WTC11 (cell line): ENCODE results near the gene ZCWPW2.

Source experiments
- ESRRA ChIP-seq: sonication (generic); formaldehyde crosslinking; IDR thresholded peaks from 2 replicates; pipeline ENCODE4 v1.8.1; 2022; ENCODE audit warnings: mild to moderate bottlenecking, missing genetic modification reagents, borderline replicate concordance
- FOXK1 ChIP-seq: sonication (generic); formaldehyde crosslinking; IDR thresholded peaks from 2 replicates; pipeline ENCODE4 v1.8.0; 2022; ENCODE audit warnings: mild to moderate bottlenecking, moderate library complexity, missing genetic modification reagents
- KAT7 ChIP-seq: sonication (generic); formaldehyde crosslinking; IDR thresholded peaks from 2 replicates; pipeline ENCODE4 v1.8.1; 2023; ENCODE audit warnings: missing genetic modification reagents, mild to moderate bottlenecking, borderline replicate concordance
- NR1H2 ChIP-seq: sonication (generic); formaldehyde crosslinking; IDR thresholded peaks from 2 replicates; pipeline ENCODE4 v1.9.0; 2021; ENCODE audit warnings: mild to moderate bottlenecking, moderate library complexity, missing genetic modification reagents
- SMAD3 ChIP-seq: sonication (generic); formaldehyde crosslinking; IDR thresholded peaks from 2 replicates; pipeline ENCODE4 v1.8.0; 2022; ENCODE audit warnings: missing genetic modification reagents, mild to moderate bottlenecking, borderline replicate concordance
- SP1 ChIP-seq: sonication (generic); formaldehyde crosslinking; conservative IDR thresholded peaks from 2 replicates; pipeline ENCODE4 v1.8.1; 2022; ENCODE audit warnings: missing genetic modification reagents
- TF ChIP-seq, protein P1 (sequence below): fragments of 200-600 bp; IDR thresholded peaks from 2 replicates; pipeline ENCODE4 v1.8.0; 2022; ENCODE audit warnings: antibody characterized with exemption
- TF ChIP-seq, protein P2 (sequence below): sonication (generic); formaldehyde crosslinking; IDR thresholded peaks from 2 replicates; pipeline ENCODE4 v1.8.1; 2022; ENCODE audit warnings: missing genetic modification reagents, borderline replicate concordance
- TF ChIP-seq, protein P3 (sequence below): sonication (generic); formaldehyde crosslinking; conservative IDR thresholded peaks from 2 replicates; pipeline ENCODE4 v1.8.1; 2022; ENCODE audit warnings: mild to moderate bottlenecking, missing genetic modification reagents
- TF ChIP-seq, protein P4 (sequence below): sonication (generic); formaldehyde crosslinking; IDR thresholded peaks from 2 replicates; pipeline ENCODE4 v1.8.1; 2023; ENCODE audit warnings: mild to moderate bottlenecking, missing genetic modification reagents, borderline replicate concordance
- TF ChIP-seq, protein P5 (sequence below): sonication (generic); formaldehyde crosslinking; IDR thresholded peaks from 2 replicates; pipeline ENCODE4 v1.8.0; 2022; ENCODE audit warnings: mild to moderate bottlenecking, missing genetic modification reagents
- TF ChIP-seq, protein P6 (sequence below): sonication (generic); formaldehyde crosslinking; IDR thresholded peaks from 2 replicates; pipeline ENCODE4 v1.8.0; 2023; ENCODE audit warnings: missing genetic modification reagents
- TF ChIP-seq, protein P7 (sequence below): fragments of 250-450 bp; sonication (Bioruptor Pico); IDR thresholded peaks from 2 replicates; pipeline ENCODE4 v1.9.0; 2021; ENCODE audit warnings: moderate library complexity, mild to moderate bottlenecking, inconsistent platforms, borderline replicate concordance

DNA sequence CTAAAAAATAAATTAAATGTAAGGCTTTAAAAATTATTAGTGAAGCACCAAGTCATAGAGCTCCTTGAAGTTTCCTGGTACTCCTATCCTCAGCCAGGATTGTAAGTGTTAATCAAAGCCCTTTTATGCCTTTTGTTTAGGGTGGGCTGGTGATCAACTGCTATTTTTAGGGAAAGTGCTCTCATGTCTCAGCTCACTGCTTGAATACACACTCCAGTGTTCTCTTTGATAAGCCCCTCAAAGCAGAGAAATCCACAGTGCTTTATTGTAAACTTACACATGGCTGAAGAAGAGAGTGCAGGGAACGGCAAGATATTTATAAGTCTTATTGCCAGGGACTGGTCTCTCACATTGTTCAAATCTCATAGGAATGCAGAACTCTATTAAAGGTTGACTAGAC, 156.5 kb downstream of the ZCWPW2 start:
- TF ChIP-seq, protein P1, sequence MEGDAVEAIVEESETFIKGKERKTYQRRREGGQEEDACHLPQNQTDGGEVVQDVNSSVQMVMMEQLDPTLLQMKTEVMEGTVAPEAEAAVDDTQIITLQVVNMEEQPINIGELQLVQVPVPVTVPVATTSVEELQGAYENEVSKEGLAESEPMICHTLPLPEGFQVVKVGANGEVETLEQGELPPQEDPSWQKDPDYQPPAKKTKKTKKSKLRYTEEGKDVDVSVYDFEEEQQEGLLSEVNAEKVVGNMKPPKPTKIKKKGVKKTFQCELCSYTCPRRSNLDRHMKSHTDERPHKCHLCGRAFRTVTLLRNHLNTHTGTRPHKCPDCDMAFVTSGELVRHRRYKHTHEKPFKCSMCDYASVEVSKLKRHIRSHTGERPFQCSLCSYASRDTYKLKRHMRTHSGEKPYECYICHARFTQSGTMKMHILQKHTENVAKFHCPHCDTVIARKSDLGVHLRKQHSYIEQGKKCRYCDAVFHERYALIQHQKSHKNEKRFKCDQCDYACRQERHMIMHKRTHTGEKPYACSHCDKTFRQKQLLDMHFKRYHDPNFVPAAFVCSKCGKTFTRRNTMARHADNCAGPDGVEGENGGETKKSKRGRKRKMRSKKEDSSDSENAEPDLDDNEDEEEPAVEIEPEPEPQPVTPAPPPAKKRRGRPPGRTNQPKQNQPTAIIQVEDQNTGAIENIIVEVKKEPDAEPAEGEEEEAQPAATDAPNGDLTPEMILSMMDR, result no peak
- TF ChIP-seq KAT7 (no peak), NR1H2 (CRISPR knock-in tag) (no peak), SP1 (no peak), SMAD3 (no peak), ESRRA (CRISPR knock-in tag) (no peak), FOXK1 (no peak)
- TF ChIP-seq, protein P2, sequence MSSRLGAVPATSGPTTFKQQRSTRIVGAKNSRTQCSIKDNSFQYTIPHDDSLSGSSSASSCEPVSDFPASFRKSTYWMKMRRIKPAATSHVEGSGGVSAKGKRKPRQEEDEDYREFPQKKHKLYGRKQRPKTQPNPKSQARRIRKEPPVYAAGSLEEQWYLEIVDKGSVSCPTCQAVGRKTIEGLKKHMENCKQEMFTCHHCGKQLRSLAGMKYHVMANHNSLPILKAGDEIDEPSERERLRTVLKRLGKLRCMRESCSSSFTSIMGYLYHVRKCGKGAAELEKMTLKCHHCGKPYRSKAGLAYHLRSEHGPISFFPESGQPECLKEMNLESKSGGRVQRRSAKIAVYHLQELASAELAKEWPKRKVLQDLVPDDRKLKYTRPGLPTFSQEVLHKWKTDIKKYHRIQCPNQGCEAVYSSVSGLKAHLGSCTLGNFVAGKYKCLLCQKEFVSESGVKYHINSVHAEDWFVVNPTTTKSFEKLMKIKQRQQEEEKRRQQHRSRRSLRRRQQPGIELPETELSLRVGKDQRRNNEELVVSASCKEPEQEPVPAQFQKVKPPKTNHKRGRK (CRISPR knock-in tag), result no peak
- TF ChIP-seq, protein P3, sequence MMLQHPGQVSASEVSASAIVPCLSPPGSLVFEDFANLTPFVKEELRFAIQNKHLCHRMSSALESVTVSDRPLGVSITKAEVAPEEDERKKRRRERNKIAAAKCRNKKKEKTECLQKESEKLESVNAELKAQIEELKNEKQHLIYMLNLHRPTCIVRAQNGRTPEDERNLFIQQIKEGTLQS, result no peak
- TF ChIP-seq, protein P4, sequence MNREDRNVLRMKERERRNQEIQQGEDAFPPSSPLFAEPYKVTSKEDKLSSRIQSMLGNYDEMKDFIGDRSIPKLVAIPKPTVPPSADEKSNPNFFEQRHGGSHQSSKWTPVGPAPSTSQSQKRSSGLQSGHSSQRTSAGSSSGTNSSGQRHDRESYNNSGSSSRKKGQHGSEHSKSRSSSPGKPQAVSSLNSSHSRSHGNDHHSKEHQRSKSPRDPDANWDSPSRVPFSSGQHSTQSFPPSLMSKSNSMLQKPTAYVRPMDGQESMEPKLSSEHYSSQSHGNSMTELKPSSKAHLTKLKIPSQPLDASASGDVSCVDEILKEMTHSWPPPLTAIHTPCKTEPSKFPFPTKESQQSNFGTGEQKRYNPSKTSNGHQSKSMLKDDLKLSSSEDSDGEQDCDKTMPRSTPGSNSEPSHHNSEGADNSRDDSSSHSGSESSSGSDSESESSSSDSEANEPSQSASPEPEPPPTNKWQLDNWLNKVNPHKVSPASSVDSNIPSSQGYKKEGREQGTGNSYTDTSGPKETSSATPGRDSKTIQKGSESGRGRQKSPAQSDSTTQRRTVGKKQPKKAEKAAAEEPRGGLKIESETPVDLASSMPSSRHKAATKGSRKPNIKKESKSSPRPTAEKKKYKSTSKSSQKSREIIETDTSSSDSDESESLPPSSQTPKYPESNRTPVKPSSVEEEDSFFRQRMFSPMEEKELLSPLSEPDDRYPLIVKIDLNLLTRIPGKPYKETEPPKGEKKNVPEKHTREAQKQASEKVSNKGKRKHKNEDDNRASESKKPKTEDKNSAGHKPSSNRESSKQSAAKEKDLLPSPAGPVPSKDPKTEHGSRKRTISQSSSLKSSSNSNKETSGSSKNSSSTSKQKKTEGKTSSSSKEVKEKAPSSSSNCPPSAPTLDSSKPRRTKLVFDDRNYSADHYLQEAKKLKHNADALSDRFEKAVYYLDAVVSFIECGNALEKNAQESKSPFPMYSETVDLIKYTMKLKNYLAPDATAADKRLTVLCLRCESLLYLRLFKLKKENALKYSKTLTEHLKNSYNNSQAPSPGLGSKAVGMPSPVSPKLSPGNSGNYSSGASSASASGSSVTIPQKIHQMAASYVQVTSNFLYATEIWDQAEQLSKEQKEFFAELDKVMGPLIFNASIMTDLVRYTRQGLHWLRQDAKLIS (CRISPR knock-in tag), result no peak
- TF ChIP-seq, protein P5, sequence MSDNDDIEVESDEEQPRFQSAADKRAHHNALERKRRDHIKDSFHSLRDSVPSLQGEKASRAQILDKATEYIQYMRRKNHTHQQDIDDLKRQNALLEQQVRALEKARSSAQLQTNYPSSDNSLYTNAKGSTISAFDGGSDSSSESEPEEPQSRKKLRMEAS (CRISPR knock-in tag), result no peak
- TF ChIP-seq, protein P6, sequence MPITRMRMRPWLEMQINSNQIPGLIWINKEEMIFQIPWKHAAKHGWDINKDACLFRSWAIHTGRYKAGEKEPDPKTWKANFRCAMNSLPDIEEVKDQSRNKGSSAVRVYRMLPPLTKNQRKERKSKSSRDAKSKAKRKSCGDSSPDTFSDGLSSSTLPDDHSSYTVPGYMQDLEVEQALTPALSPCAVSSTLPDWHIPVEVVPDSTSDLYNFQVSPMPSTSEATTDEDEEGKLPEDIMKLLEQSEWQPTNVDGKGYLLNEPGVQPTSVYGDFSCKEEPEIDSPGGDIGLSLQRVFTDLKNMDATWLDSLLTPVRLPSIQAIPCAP (CRISPR knock-in tag), result no peak
- TF ChIP-seq, protein P7, sequence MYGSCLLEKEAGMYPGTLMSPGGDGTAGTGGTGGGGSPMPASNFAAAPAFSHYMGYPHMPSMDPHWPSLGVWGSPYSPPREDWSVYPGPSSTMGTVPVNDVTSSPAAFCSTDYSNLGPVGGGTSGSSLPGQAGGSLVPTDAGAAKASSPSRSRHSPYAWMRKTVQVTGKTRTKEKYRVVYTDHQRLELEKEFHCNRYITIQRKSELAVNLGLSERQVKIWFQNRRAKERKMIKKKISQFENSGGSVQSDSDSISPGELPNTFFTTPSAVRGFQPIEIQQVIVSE (CRISPR knock-in tag), result no peak
